Esophagus squamous epithelium (tissue), 4 donors: ENCODE results near the gene STEEP1.
A peak's percentile ranks its signal among the peaks of the same experiment; 100 is the strongest.

Source experiments
- POLR2A ChIP-seq, 4 donors: fragments of 450-650 bp; IDR thresholded peaks; one replicate each; pipeline ENCODE4 v1.6.1; 2017; ENCODE audit warnings: antibody characterized with exemption in 4 of 4, mild to moderate bottlenecking in 4 of 4, moderate library complexity in 3 of 4
- TF ChIP-seq, protein P1 (sequence below), 6 experiments: fragments of 450-650 bp in 4 of 6; fragments of 200-600 bp in 2 of 6; sonication (generic) in 2 of 6; IDR thresholded peaks; one replicate each; pipeline ENCODE4 v1.5.1; 2016 to 2019; ENCODE audit warnings: antibody characterized with exemption in 6 of 6, mild to moderate bottlenecking in 4 of 6, moderate library complexity in 4 of 6

DNA sequence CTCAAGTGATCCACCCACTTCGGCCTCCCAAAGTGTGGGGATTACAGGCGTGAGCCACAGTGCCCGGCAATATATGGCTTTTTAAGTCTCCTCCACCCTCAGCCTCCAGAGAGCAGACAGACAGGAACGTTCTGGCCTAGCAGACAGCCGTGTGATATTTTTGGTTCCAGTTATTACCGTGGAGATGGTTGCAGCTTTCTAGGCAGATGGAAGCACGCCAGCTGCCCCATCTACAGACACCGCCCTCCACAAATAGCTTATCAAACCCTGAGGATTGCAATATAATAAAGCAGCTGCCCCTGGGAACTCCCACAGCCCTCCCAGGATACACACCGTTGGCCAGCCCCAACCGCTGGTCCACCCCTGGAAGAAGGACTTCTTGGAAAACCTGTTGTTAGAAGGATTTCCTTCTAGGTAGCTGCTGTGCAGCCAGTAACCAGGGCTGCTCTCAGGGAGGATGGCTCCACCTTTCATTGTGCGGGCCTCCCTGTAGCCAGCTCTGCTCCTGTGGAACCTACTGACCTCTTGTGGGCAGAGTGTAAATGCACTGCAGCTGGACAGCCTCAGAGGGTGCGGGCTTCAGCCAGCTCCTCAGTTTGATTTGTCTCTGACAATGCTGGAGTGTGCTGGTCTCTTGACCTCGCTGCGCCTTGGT is 52.9 kb downstream of the STEEP1 start:
- TF ChIP-seq, protein P1, sequence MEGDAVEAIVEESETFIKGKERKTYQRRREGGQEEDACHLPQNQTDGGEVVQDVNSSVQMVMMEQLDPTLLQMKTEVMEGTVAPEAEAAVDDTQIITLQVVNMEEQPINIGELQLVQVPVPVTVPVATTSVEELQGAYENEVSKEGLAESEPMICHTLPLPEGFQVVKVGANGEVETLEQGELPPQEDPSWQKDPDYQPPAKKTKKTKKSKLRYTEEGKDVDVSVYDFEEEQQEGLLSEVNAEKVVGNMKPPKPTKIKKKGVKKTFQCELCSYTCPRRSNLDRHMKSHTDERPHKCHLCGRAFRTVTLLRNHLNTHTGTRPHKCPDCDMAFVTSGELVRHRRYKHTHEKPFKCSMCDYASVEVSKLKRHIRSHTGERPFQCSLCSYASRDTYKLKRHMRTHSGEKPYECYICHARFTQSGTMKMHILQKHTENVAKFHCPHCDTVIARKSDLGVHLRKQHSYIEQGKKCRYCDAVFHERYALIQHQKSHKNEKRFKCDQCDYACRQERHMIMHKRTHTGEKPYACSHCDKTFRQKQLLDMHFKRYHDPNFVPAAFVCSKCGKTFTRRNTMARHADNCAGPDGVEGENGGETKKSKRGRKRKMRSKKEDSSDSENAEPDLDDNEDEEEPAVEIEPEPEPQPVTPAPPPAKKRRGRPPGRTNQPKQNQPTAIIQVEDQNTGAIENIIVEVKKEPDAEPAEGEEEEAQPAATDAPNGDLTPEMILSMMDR (IDR thresholded peaks at IDR 0.05), result peak in 5 of 6 experiments; percentile 58 to 83 (median 69)
- no peak for TF ChIP-seq POLR2A (IDR thresholded peaks at IDR 0.05)
